Caco-2 (cell line): Measurements from ENCODE around the gene MAST4. TPM values are rescaled to one million over a fixed set of nuclear protein-coding genes. Genes with fewer than 3 reads are reported as not detected.
A peak's percentile ranks its signal among the peaks of the same experiment; 100 is the strongest.

Experiments
- BruUV-seq: library from RNA; stranded (reverse); fragments of 400-500 nt; replicated peaks from 2 replicates; lab custom pipeline; 2021; lab: Mats Ljungman, UMichigan
- CTCF ChIA-PET: fragments of 300-600 bp; sonication (Branson Sonifier 250); formaldehyde crosslinking; loops from one replicate; lab custom pipeline; 2022; ENCODE audit warnings: antibody characterized with exemption; lab: Charles Lee
- POLR2A ChIA-PET: fragments of 300-600 bp; sonication (Branson Sonifier 250); formaldehyde crosslinking; loops from one replicate; lab custom pipeline; 2022; ENCODE audit warnings: antibody characterized with exemption; lab: Charles Lee
- DNase-seq, 2 experiments: peaks; one replicate each; pipeline versions ENCODE4 v3.0.0 to v3.0.0-alpha.2; 2020 to 2022
- H3K27me3 ChIP-seq: replicated peaks from 2 replicates; pipeline ENCODE4 v1.6.0; 2011; ENCODE audit warnings: low read length; ENCODE audit not compliant: control insufficient read depth, insufficient read depth
- H3K36me3 ChIP-seq: 2 replicates; pipeline ENCODE4 v1.5.1; 2011; ENCODE audit warnings: low read length; ENCODE audit not compliant: control insufficient read depth, insufficient read depth
- H3K4me1 ChIP-seq: fragments of 250-450 bp; sonication (Bioruptor Pico); 2 replicates; pipeline ENCODE4 v1.5.1; 2020; ENCODE audit warnings: mild to moderate bottlenecking
- H3K4me3 ChIP-seq: 2 replicates; pipeline ENCODE4 v1.5.1; 2011; ENCODE audit warnings: low read depth, mild to moderate bottlenecking, control low read depth, low read length
- H3K9me3 ChIP-seq: fragments of 250-450 bp; sonication (Bioruptor Pico); 2 replicates; pipeline ENCODE4 v1.5.1; 2020; ENCODE audit warnings: mild to moderate bottlenecking, moderate library complexity
- H3K27ac Mint-ChIP-seq: one replicate; pipeline ENCODE4 v1.8.0; 2022; ENCODE audit warnings: mixed read lengths; ENCODE audit not compliant: unreplicated experiment
- H3K27me3 Mint-ChIP-seq: one replicate; pipeline ENCODE4 v1.8.0; 2022; ENCODE audit warnings: mixed read lengths; ENCODE audit not compliant: insufficient read depth, unreplicated experiment
- H3K36me3 Mint-ChIP-seq: one replicate; pipeline ENCODE4 v1.8.0; 2022; ENCODE audit warnings: mild to moderate bottlenecking, mixed read lengths; ENCODE audit not compliant: insufficient read depth, unreplicated experiment
- H3K4me1 Mint-ChIP-seq: one replicate; pipeline ENCODE4 v1.8.0; 2022; ENCODE audit warnings: low read depth, mixed read lengths; ENCODE audit not compliant: unreplicated experiment
- H3K4me3 Mint-ChIP-seq: one replicate; pipeline ENCODE4 v1.8.0; 2022; ENCODE audit warnings: mild to moderate bottlenecking, moderate library complexity, mixed read lengths; ENCODE audit not compliant: unreplicated experiment
- H3K9me3 Mint-ChIP-seq: one replicate; pipeline ENCODE4 v1.8.0; 2022; ENCODE audit warnings: mixed read lengths; ENCODE audit not compliant: unreplicated experiment
- intact Hi-C: fragments of 100-400 bp; cut with micrococcal nuclease; formaldehyde crosslinking; loops from one replicate; pipeline ENCODE4 v1.10.0; 2022; ENCODE audit not compliant: unreplicated experiment
- total RNA-seq: library from RNA; stranded (reverse); gene quantifications from 2 replicates; pipeline ENCODE4 v1.2.3, GENCODE V29; 2022
- TF ChIP-seq, protein P1 (sequence below), 2 experiments: fragments of 200-600 bp in 1 of 2; IDR thresholded peaks; 1 replicate in 1 of 2; 2 replicates in 1 of 2; pipeline versions ENCODE4 v1.5.1 to v1.8.0; 2011 to 2022; ENCODE audit warnings: antibody characterized with exemption in 1 of 2, control low read depth in 1 of 2, inconsistent platforms in 1 of 2, low read depth in 1 of 2, low read length in 1 of 2, mild to moderate bottlenecking in 1 of 2, moderate library complexity in 1 of 2; ENCODE audit not compliant: insufficient read depth in 1 of 2, severe bottlenecking in 1 of 2, unreplicated experiment in 1 of 2

MAST4 gene
- total RNA-seq, 1 experiment from 2014 or later, result 17.8 TPM

GRCh38 chr5:67052034-67052433 lies 455.8 kb downstream of the MAST4 start:
- TF ChIP-seq, protein P1, sequence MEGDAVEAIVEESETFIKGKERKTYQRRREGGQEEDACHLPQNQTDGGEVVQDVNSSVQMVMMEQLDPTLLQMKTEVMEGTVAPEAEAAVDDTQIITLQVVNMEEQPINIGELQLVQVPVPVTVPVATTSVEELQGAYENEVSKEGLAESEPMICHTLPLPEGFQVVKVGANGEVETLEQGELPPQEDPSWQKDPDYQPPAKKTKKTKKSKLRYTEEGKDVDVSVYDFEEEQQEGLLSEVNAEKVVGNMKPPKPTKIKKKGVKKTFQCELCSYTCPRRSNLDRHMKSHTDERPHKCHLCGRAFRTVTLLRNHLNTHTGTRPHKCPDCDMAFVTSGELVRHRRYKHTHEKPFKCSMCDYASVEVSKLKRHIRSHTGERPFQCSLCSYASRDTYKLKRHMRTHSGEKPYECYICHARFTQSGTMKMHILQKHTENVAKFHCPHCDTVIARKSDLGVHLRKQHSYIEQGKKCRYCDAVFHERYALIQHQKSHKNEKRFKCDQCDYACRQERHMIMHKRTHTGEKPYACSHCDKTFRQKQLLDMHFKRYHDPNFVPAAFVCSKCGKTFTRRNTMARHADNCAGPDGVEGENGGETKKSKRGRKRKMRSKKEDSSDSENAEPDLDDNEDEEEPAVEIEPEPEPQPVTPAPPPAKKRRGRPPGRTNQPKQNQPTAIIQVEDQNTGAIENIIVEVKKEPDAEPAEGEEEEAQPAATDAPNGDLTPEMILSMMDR (IDR thresholded peaks at IDR 0.05; ENCODE audit: insufficient read depth in 1 of 2, low read depth in 1 of 2, low read length in 1 of 2, severe bottlenecking in 1 of 2, unreplicated experiment in 1 of 2), result no peak
- intact Hi-C loops, result loop anchor here (5.0 kb wide), 1 partner anchor 90 kb away; no protein-coding TSS in a partner anchor
- no peaks in the 10 kb centered on the region for H3K9me3 Mint-ChIP-seq
- CTCF ChIA-PET, result no interaction called here
- H3K4me3 ChIP-seq, result no peak overlapping the region
- no peaks in the 10 kb centered on the region for H3K27me3 ChIP-seq
- H3K4me3 Mint-ChIP-seq, result no peak overlapping the region
- no peak for DNase-seq
- H3K4me1 ChIP-seq, result peaks cover 61% of the 10 kb centered on the region
- no peaks in the 10 kb centered on the region for H3K9me3 ChIP-seq
- H3K36me3 ChIP-seq, result no peaks in the 10 kb centered on the region
- H3K4me1 Mint-ChIP-seq, result peaks cover 25% of the 10 kb centered on the region
- H3K27me3 Mint-ChIP-seq, result no peaks in the 10 kb centered on the region
- BruUV-seq, result no TSS peak
- no peak overlapping the region for H3K27ac Mint-ChIP-seq
- POLR2A ChIA-PET, result no interaction called here
- H3K36me3 Mint-ChIP-seq, result no peaks in the 10 kb centered on the region

- Mint-ChIP-seq H3K4me1 (peaks cover 15% of the 10 kb centered on the region), H3K36me3 (no peaks in the 10 kb centered on the region), H3K27me3 (no peaks in the 10 kb centered on the region), H3K27ac (no peak overlapping the region), H3K4me3 (no peak overlapping the region), H3K9me3 (no peaks in the 10 kb centered on the region)
- intact Hi-C loops, result loop anchor here (5.0 kb wide), 1 partner anchor 89 kb away; no protein-coding TSS in a partner anchor
- TF ChIP-seq, protein P1 (IDR thresholded peaks at IDR 0.05; ENCODE audit: insufficient read depth in 1 of 2, low read depth in 1 of 2, low read length in 1 of 2, severe bottlenecking in 1 of 2, unreplicated experiment in 1 of 2), result no peak
- Histone ChIP-seq H3K36me3 (no peaks in the 10 kb centered on the region), H3K27me3 (no peaks in the 10 kb centered on the region), H3K9me3 (no peaks in the 10 kb centered on the region), H3K4me1 (peaks cover 49% of the 10 kb centered on the region), H3K4me3 (no peak overlapping the region)
- CTCF ChIA-PET, result no interaction called here
- no TSS peak for BruUV-seq
- DNase-seq, result no peak
- POLR2A ChIA-PET, result no interaction called here
Observed at GRCh38 chr5:67053229-67053628, 457.0 kb downstream of the MAST4 start.

DNA sequence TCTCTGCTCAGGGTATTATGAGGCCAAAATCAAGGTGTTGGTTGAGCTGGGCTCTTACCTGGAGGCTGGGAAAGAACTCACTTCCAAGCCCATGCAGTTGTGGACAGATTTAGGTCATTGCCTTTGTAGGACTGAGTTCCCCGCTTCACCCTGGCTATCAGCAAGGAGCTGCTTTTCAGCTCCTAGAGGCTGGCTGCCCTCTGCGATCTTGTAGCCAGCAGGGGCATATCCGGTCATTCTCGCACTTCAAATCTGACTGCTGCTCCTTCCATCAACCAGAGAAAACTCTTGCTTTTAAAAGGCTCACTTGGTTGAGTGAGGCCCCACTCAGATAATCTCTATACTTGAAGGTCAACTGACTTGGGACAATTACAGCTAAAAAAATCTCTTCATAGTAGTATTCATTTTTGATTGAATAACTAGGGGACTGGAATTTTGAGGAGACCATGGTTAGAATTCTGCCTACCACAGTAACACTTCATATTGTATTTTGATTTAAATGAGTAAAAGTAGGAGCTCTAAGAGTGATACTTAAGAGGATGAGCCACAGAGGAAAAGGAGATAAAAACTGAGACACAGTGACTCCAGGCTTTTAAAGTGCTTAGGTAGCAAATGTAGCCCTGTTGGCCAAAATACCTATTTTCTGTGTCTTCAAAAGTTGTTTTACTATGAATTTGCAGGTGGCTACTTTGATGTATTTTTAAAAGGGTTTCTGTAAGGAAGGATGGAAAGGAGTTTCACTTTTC lies 463.0 kb downstream of the MAST4 start:
- peaks cover 28% of the 10 kb centered on the region for H3K4me1 ChIP-seq
- no peaks in the 10 kb centered on the region for H3K9me3 ChIP-seq
- H3K36me3 Mint-ChIP-seq, result peaks cover 6% of the 10 kb centered on the region
- no peaks in the 10 kb centered on the region for H3K9me3 Mint-ChIP-seq
- DNase-seq, result no peak
- H3K4me1 Mint-ChIP-seq, result peaks cover 37% of the 10 kb centered on the region
- peak overlapping the region; percentile 5 for H3K27ac Mint-ChIP-seq
- TF ChIP-seq, protein P1 (IDR thresholded peaks at IDR 0.05; ENCODE audit: insufficient read depth in 1 of 2, low read depth in 1 of 2, low read length in 1 of 2, severe bottlenecking in 1 of 2, unreplicated experiment in 1 of 2), result no peak
- ChIA-PET POLR2A (no interaction called here), CTCF (interaction anchor here (0.6 kb wide), 1 partner anchor 1156 kb away, joined by 7 read pairs; no protein-coding TSS in a partner anchor)
- H3K4me3 ChIP-seq, result no peak overlapping the region
- no peaks in the 10 kb centered on the region for H3K27me3 Mint-ChIP-seq
- H3K36me3 ChIP-seq, result no peaks in the 10 kb centered on the region
- intact Hi-C loops, result loop anchor here (1.0 kb wide), 1 partner anchor 8 kb away; no protein-coding TSS in a partner anchor
- H3K4me3 Mint-ChIP-seq, result no peak overlapping the region
- no peaks in the 10 kb centered on the region for H3K27me3 ChIP-seq
- BruUV-seq, result TSS peak; percentile 75
